GM12878 (cell line): ENCODE measurements around the gene ATN1. TPM values are rescaled to one million over a fixed set of nuclear protein-coding genes. Genes with fewer than 3 reads are reported as not detected.

Experiments used
- CBX3 ChIP-seq: fragments of 200-600 bp; sonication (generic); IDR thresholded peaks from 2 replicates; pipeline ENCODE4 v1.6.1; 2016; ENCODE audit warnings: low read depth, borderline replicate concordance
- CHD1 ChIP-seq: IDR thresholded peaks from 2 replicates; pipeline ENCODE4 v1.6.1; 2012; ENCODE audit warnings: low read depth, low read length, improper control_type of control experiment
- EGR1 ChIP-seq, 2 experiments: IDR thresholded peaks; 1 replicate in 1 of 2; 2 replicates in 1 of 2; pipeline ENCODE4 v1.6.1; 2011 to 2012; ENCODE audit warnings: low read depth in 2 of 2, low read length in 2 of 2, borderline replicate concordance in 1 of 2, mild to moderate bottlenecking in 1 of 2, moderate library complexity in 1 of 2
- ETV6 ChIP-seq, 2 experiments: fragments of 450-650 bp in 1 of 2; IDR thresholded peaks in 1 of 2; conservative IDR thresholded peaks in 1 of 2; 2 replicates each; pipeline ENCODE4 v1.6.1; 2014; ENCODE audit warnings: antibody characterized with exemption in 1 of 2, borderline replicate concordance in 1 of 2, low read depth in 1 of 2, mild to moderate bottlenecking in 1 of 2, moderate library complexity in 1 of 2
- GABPA ChIP-seq: IDR thresholded peaks from 2 replicates; pipeline ENCODE4 v1.6.1; 2014; ENCODE audit warnings: antibody characterized with exemption, low read depth, mild to moderate bottlenecking, inconsistent platforms
- JUNB ChIP-seq: IDR thresholded peaks from 2 replicates; pipeline ENCODE4 v1.6.1; 2016; ENCODE audit warnings: antibody characterized with exemption, mild to moderate bottlenecking
- KAT2A ChIP-seq: conservative IDR thresholded peaks from 2 replicates; pipeline ENCODE4 v1.6.1; 2011; ENCODE audit warnings: low read depth, low read length; ENCODE audit not compliant: control insufficient read depth
- KDM1A ChIP-seq: fragments of 200-600 bp; sonication (generic); IDR thresholded peaks from 2 replicates; pipeline ENCODE4 v1.6.1; 2016; ENCODE audit warnings: borderline replicate concordance
- MEF2A ChIP-seq: IDR thresholded peaks from 2 replicates; pipeline ENCODE4 v1.6.1; 2011; ENCODE audit warnings: low read depth, mild to moderate bottlenecking, low read length, moderate library complexity; ENCODE audit not compliant: insufficient read depth
- MTA3 ChIP-seq: IDR thresholded peaks from 2 replicates; pipeline ENCODE4 v1.6.1; 2012; ENCODE audit warnings: low read length, inconsistent platforms, borderline replicate concordance
- NFIC ChIP-seq: IDR thresholded peaks from 2 replicates; pipeline ENCODE4 v1.6.1; 2012; ENCODE audit warnings: low read depth, mild to moderate bottlenecking, inconsistent platforms, low read length, moderate library complexity
- NFXL1 ChIP-seq: fragments of 450-650 bp; IDR thresholded peaks from 2 replicates; pipeline ENCODE4 v1.6.1; 2017; ENCODE audit warnings: antibody characterized with exemption, mild to moderate bottlenecking, borderline replicate concordance
- NFYA ChIP-seq: IDR thresholded peaks from 2 replicates; pipeline ENCODE4 v1.6.1; 2011; ENCODE audit warnings: low read depth, mild to moderate bottlenecking, low read length, improper control_type of control experiment, borderline replicate concordance
- NR2C1 ChIP-seq: fragments of 450-650 bp; IDR thresholded peaks from 2 replicates; pipeline ENCODE4 v1.6.1; 2017; ENCODE audit warnings: antibody characterized with exemption, mild to moderate bottlenecking, moderate library complexity
- NR2F1 ChIP-seq: fragments of 450-650 bp; conservative IDR thresholded peaks from 2 replicates; pipeline ENCODE4 v1.6.1; 2017; ENCODE audit warnings: mild to moderate bottlenecking
- POLR2AphosphoS2 ChIP-seq: IDR thresholded peaks from 2 replicates; pipeline ENCODE4 v1.6.1; 2011; ENCODE audit warnings: low read depth, mild to moderate bottlenecking, low read length, improper control_type of control experiment, moderate library complexity
- RUNX3 ChIP-seq: IDR thresholded peaks from 2 replicates; pipeline ENCODE4 v1.6.1; 2012; ENCODE audit warnings: low read length, inconsistent platforms
- ZNF207 ChIP-seq: fragments of 450-650 bp; IDR thresholded peaks from 2 replicates; pipeline ENCODE4 v1.6.1; 2014; ENCODE audit warnings: antibody characterized with exemption, mild to moderate bottlenecking, borderline replicate concordance
- ZNF24 ChIP-seq: fragments of 450-650 bp; IDR thresholded peaks from 2 replicates; pipeline ENCODE4 v1.6.1; 2017; ENCODE audit warnings: antibody characterized with exemption, mild to moderate bottlenecking
- ZNF622 ChIP-seq: fragments of 450-650 bp; IDR thresholded peaks from 2 replicates; pipeline ENCODE4 v1.6.1; 2017; ENCODE audit warnings: mild to moderate bottlenecking, inconsistent platforms
- polyA plus RNA-seq, 11 experiments: library from polyadenylated mRNA; depleted of rRNA in 4 of 11; unstranded in 6 of 11; stranded (reverse) in 5 of 11; fragments of >200 nt; fragmentation: Nextera tagmentation in 4 of 11; fragmentation: Illumina TruSeq in 1 of 11; extraction: Ambion mirVana in 4 of 11; extraction: Trizol in 1 of 11; gene quantifications; 1 replicate in 1 of 11; 2 replicates in 10 of 11; pipeline versions ENCODE4 v1.2.1 to v1.2.3, GENCODE V29; 2011 to 2016; ENCODE audit warnings: inconsistent platforms in 2 of 11, missing spikeins in 2 of 11, low read depth in 1 of 11
- total RNA-seq, 4 experiments: library from RNA; depleted of rRNA in 3 of 4; stranded (reverse); fragments of >200 nt in 3 of 4; fragmentation: Illumina TruSeq in 1 of 4; extraction: Trizol in 1 of 4; gene quantifications; 2 replicates each; pipeline versions ENCODE4 v1.2.1 to v1.2.3, GENCODE V29; 2013 to 2021
- TF ChIP-seq, protein P1 (sequence below): fragments of 450-650 bp; IDR thresholded peaks from 2 replicates; pipeline ENCODE4 v1.6.1; 2016; ENCODE audit warnings: mild to moderate bottlenecking, moderate library complexity, borderline replicate concordance
- TF ChIP-seq, protein P2 (sequence below): IDR thresholded peaks from 2 replicates; pipeline ENCODE4 v1.6.1; 2011; ENCODE audit warnings: low read depth, low read length, improper control_type of control experiment, borderline replicate concordance
- TF ChIP-seq, protein P3 (sequence below): IDR thresholded peaks from 2 replicates; pipeline ENCODE4 v1.6.1; 2011; ENCODE audit warnings: low read depth, mild to moderate bottlenecking, low read length, moderate library complexity, borderline replicate concordance; ENCODE audit errors: extremely low read depth
- TF ChIP-seq, protein P4 (sequence below): fragments of 450-650 bp; IDR thresholded peaks from 2 replicates; pipeline ENCODE4 v1.6.1; 2017; ENCODE audit warnings: mild to moderate bottlenecking, low read depth, inconsistent platforms; ENCODE audit not compliant: poor library complexity, severe bottlenecking

The ATN1 gene
- total and polyA plus RNA-seq, 10 of the 15 experiments (the other 5 are each of a cell fraction or from before 2014, with no cell fraction given) = 0.08 to 44.5 (median 5.0) TPM

DNA sequence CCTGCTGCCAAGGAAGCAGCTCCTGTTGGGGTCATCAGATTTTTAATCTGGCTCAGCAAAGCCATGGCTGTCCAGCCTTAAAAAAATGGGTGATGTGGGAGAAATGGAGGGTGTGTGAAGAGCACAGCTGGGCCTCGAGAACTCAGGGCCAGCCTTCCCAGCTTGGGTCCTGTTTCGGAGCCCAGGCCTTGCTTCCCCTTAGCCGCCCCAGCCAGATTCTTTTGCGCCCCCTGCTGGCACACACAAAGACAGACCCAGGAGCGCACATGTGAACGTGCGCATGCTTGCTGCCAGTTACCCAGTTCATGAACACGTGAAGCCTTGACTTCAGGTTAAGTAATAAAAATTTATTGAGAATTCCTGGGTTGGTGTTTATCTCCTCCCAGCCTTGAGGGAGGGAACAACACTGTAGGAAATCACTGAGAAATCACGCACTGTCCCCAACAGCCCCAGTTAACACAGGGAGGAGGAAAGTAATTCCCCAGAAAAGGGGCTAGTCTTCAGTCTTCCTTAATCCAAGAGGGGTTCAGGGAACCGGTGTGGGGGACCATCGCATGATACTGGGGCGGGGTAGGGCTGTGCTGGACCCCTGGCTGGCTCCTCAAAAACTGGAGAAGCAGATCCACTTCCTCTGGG, 37.4 kb downstream of the ATN1 start (continued):
- TF ChIP-seq, protein P1, sequence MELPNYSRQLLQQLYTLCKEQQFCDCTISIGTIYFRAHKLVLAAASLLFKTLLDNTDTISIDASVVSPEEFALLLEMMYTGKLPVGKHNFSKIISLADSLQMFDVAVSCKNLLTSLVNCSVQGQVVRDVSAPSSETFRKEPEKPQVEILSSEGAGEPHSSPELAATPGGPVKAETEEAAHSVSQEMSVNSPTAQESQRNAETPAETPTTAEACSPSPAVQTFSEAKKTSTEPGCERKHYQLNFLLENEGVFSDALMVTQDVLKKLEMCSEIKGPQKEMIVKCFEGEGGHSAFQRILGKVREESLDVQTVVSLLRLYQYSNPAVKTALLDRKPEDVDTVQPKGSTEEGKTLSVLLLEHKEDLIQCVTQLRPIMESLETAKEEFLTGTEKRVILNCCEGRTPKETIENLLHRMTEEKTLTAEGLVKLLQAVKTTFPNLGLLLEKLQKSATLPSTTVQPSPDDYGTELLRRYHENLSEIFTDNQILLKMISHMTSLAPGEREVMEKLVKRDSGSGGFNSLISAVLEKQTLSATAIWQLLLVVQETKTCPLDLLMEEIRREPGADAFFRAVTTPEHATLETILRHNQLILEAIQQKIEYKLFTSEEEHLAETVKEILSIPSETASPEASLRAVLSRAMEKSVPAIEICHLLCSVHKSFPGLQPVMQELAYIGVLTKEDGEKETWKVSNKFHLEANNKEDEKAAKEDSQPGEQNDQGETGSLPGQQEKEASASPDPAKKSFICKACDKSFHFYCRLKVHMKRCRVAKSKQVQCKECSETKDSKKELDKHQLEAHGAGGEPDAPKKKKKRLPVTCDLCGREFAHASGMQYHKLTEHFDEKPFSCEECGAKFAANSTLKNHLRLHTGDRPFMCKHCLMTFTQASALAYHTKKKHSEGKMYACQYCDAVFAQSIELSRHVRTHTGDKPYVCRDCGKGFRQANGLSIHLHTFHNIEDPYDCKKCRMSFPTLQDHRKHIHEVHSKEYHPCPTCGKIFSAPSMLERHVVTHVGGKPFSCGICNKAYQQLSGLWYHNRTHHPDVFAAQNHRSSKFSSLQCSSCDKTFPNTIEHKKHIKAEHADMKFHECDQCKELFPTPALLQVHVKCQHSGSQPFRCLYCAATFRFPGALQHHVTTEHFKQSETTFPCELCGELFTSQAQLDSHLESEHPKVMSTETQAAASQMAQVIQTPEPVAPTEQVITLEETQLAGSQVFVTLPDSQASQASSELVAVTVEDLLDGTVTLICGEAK = no peak
- TF ChIP-seq NR2F1 (no peak), MTA3 (no peak), POLR2AphosphoS2 (no peak), NR2C1 (no peak), CBX3 (no peak), EGR1 (IDR thresholded peaks at IDR 0.05; ENCODE audit: borderline replicate concordance in 1 of 2, low read depth in 2 of 2, low read length in 2 of 2) (no peak), NFXL1 (no peak), NFYA (no peak), JUNB (no peak), RUNX3 (no peak), GABPA (no peak), ZNF24 (no peak), CHD1 (no peak), KDM1A (no peak), MEF2A (0 out of 2 replicates have a peak, but pooled peaks have one; percentile 49), ZNF207 (no peak), NFIC (no peak), ZNF622 (no peak), ETV6 (conservative IDR thresholded peaks at IDR 0.05 in 1 of 2, IDR thresholded peaks at IDR 0.05 in 1 of 2; ENCODE audit: borderline replicate concordance in 1 of 2, low read depth in 1 of 2) (no peak), KAT2A (no peak)
- TF ChIP-seq, protein P2, sequence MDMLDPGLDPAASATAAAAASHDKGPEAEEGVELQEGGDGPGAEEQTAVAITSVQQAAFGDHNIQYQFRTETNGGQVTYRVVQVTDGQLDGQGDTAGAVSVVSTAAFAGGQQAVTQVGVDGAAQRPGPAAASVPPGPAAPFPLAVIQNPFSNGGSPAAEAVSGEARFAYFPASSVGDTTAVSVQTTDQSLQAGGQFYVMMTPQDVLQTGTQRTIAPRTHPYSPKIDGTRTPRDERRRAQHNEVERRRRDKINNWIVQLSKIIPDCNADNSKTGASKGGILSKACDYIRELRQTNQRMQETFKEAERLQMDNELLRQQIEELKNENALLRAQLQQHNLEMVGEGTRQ = peak; percentile 46; the same call in 1 of the 2 replicates
- TF ChIP-seq, protein P3, sequence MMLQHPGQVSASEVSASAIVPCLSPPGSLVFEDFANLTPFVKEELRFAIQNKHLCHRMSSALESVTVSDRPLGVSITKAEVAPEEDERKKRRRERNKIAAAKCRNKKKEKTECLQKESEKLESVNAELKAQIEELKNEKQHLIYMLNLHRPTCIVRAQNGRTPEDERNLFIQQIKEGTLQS = peak; percentile 61; the same call in 1 of the 2 replicates
- TF ChIP-seq, protein P4, sequence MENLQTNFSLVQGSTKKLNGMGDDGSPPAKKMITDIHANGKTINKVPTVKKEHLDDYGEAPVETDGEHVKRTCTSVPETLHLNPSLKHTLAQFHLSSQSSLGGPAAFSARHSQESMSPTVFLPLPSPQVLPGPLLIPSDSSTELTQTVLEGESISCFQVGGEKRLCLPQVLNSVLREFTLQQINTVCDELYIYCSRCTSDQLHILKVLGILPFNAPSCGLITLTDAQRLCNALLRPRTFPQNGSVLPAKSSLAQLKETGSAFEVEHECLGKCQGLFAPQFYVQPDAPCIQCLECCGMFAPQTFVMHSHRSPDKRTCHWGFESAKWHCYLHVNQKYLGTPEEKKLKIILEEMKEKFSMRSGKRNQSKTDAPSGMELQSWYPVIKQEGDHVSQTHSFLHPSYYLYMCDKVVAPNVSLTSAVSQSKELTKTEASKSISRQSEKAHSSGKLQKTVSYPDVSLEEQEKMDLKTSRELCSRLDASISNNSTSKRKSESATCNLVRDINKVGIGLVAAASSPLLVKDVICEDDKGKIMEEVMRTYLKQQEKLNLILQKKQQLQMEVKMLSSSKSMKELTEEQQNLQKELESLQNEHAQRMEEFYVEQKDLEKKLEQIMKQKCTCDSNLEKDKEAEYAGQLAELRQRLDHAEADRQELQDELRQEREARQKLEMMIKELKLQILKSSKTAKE = peak; percentile 23
